ENCODE measurements around the gene OR56B1.

DNA sequence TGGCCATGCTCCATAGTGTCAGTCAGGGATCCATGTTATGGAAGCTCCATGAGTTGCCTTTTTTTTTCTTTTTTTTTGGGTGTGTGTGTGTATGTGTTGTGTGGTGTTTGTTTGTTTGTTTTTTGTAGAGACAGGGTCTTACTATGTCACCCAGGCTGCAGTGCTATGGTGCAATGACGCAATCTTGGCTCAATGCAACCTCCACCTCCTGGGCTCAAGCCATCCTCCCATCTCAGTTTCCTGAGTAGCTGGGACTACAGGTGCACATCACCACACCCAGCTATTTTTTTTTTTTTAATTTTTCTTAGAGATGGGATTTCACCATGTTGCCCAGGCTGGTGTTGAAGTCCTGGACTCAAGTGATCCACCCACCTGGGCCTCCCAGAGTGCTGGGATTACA, 47.8 kb upstream of the OR56B1 start:
- TF ChIP-seq, protein P1, sequence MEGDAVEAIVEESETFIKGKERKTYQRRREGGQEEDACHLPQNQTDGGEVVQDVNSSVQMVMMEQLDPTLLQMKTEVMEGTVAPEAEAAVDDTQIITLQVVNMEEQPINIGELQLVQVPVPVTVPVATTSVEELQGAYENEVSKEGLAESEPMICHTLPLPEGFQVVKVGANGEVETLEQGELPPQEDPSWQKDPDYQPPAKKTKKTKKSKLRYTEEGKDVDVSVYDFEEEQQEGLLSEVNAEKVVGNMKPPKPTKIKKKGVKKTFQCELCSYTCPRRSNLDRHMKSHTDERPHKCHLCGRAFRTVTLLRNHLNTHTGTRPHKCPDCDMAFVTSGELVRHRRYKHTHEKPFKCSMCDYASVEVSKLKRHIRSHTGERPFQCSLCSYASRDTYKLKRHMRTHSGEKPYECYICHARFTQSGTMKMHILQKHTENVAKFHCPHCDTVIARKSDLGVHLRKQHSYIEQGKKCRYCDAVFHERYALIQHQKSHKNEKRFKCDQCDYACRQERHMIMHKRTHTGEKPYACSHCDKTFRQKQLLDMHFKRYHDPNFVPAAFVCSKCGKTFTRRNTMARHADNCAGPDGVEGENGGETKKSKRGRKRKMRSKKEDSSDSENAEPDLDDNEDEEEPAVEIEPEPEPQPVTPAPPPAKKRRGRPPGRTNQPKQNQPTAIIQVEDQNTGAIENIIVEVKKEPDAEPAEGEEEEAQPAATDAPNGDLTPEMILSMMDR (IDR thresholded peaks at IDR 0.05): no peak
- TF ChIP-seq, protein P2, sequence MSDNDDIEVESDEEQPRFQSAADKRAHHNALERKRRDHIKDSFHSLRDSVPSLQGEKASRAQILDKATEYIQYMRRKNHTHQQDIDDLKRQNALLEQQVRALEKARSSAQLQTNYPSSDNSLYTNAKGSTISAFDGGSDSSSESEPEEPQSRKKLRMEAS (IDR thresholded peaks at IDR 0.05; ENCODE audit: low read depth): no peak
- TF ChIP-seq GABPA (IDR thresholded peaks at IDR 0.05; ENCODE audit: low read depth) (no peak), RFX5 (IDR thresholded peaks at IDR 0.05; ENCODE audit: low read length) (no peak), RAD21 (IDR thresholded peaks at IDR 0.05; ENCODE audit: low read length) (no peak), POLR2AphosphoS5 (IDR thresholded peaks at IDR 0.05; ENCODE audit: low read depth, low read length) (no peak), JUND (IDR thresholded peaks at IDR 0.05) (no peak), MXI1 (IDR thresholded peaks at IDR 0.05; ENCODE audit: low read depth, low read length) (no peak), FOXM1 (IDR thresholded peaks at IDR 0.05; ENCODE audit: low read depth) (no peak), EP300 (IDR thresholded peaks at IDR 0.05; ENCODE audit: borderline replicate concordance in 1 of 2, low read depth in 1 of 2, low read length in 1 of 2) (no peak)
- TF ChIP-seq, protein P3, sequence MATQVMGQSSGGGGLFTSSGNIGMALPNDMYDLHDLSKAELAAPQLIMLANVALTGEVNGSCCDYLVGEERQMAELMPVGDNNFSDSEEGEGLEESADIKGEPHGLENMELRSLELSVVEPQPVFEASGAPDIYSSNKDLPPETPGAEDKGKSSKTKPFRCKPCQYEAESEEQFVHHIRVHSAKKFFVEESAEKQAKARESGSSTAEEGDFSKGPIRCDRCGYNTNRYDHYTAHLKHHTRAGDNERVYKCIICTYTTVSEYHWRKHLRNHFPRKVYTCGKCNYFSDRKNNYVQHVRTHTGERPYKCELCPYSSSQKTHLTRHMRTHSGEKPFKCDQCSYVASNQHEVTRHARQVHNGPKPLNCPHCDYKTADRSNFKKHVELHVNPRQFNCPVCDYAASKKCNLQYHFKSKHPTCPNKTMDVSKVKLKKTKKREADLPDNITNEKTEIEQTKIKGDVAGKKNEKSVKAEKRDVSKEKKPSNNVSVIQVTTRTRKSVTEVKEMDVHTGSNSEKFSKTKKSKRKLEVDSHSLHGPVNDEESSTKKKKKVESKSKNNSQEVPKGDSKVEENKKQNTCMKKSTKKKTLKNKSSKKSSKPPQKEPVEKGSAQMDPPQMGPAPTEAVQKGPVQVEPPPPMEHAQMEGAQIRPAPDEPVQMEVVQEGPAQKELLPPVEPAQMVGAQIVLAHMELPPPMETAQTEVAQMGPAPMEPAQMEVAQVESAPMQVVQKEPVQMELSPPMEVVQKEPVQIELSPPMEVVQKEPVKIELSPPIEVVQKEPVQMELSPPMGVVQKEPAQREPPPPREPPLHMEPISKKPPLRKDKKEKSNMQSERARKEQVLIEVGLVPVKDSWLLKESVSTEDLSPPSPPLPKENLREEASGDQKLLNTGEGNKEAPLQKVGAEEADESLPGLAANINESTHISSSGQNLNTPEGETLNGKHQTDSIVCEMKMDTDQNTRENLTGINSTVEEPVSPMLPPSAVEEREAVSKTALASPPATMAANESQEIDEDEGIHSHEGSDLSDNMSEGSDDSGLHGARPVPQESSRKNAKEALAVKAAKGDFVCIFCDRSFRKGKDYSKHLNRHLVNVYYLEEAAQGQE (IDR thresholded peaks at IDR 0.05; ENCODE audit: low read depth, low read length): no peak
- TF ChIP-seq, protein P4, sequence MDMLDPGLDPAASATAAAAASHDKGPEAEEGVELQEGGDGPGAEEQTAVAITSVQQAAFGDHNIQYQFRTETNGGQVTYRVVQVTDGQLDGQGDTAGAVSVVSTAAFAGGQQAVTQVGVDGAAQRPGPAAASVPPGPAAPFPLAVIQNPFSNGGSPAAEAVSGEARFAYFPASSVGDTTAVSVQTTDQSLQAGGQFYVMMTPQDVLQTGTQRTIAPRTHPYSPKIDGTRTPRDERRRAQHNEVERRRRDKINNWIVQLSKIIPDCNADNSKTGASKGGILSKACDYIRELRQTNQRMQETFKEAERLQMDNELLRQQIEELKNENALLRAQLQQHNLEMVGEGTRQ (IDR thresholded peaks at IDR 0.05; ENCODE audit: borderline replicate concordance, low read depth, low read length): no peak

Measured in SK-N-SH (cell line).